Stimulated activated CD4-positive, alpha-beta T cell treated with anti-CD3 and anti-CD28 coated beads, Interleukin-12 subunit alpha, Interleukin-12 subunit beta, amount 100 ng/mL, for 48 hours (primary cell): ENCODE measurements around the gene RAP1A.
"Not testable (repeated sequence)": the region's sequence is repeated elsewhere in the genome, so short reads cannot be mapped to it uniquely, and the experiment has no call there.

Experiments used
- DNase-seq, 3 donors: peaks; one replicate each; pipeline ENCODE4 v3.0.0-alpha.2; 2020; ENCODE audit warnings: low read depth in 2 of 3, low spot score in 1 of 3

Gene RAP1A

GRCh38 chr1:111660204-111661150 lies 40.9 kb downstream of the RAP1A start:
- no peak for DNase-seq

- no peak for DNase-seq
Observed at GRCh38 chr1:111664652-111665051, 45.1 kb downstream of the RAP1A start.

DNA sequence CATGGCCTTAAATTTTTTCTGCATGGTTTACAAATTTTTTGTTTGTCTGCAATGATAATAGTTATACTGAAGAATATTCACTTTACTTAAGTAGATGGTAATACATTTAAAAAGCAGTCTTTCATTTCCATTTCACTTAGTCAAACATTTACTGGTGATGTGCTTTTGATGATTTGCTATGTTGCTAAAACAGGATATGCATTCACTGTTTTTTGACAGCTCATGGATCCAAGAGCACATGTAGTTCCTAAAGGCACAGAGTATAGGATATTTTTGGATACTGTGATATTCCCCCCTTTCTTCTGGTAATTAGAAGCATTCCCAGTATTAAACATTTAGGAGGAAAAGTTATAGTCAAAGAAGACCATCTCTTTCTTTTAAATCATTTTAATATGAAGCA lies 45.9 kb downstream of the RAP1A start:
- no peak for DNase-seq

- DNase-seq, result no peak
Observed at GRCh38 chr1:111666828-111667227, 47.2 kb downstream of the RAP1A start.

DNA sequence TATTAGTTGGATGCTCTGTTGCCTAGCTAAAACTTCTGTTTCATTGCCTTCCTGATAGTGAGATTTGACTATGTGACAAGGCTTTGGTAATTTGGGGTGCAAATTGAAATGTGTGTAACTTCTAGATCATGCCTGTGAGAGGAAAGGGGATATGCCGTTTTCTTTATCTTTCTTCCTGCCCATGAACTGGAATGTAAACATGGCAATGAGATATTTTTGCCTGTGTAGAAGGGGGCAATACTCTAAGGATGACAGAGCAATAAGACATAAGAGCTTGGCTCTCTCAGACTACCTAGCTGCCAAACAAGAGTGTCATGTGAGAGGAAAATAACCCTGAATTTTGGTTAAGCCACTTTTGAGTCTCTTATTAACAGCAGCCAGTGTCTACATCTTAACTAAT lies 49.7 kb downstream of the RAP1A start:
- no peak for DNase-seq

DNA sequence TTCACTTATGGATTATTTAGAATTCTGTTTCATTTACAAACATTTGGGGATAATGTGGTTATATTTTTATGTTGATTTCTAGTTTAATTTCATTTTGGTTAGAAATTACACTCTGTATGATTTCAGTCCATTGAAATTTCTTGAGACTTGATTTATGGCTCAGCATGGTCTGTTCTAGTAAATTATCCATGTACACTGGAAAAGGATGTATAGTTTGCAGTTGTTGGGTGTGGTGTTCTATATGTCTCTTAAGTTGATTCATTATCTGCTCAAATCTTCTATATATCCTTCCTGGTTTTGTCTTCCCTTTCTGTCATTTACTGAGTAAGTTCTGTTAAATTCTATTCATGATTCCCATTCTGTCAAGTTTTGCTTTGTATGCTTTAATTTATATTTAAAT lies 52.3 kb downstream of the RAP1A start:
- no peak for DNase-seq

- DNase-seq, result no peak
Observed at GRCh38 chr1:111672331-111672730, 52.7 kb downstream of the RAP1A start.

- no peak for DNase-seq
Observed at GRCh38 chr1:111677604-111678003, 58.0 kb downstream of the RAP1A start.

- DNase-seq, result no peak
Observed at GRCh38 chr1:111679541-111679940, 60.0 kb downstream of the RAP1A start.

DNA sequence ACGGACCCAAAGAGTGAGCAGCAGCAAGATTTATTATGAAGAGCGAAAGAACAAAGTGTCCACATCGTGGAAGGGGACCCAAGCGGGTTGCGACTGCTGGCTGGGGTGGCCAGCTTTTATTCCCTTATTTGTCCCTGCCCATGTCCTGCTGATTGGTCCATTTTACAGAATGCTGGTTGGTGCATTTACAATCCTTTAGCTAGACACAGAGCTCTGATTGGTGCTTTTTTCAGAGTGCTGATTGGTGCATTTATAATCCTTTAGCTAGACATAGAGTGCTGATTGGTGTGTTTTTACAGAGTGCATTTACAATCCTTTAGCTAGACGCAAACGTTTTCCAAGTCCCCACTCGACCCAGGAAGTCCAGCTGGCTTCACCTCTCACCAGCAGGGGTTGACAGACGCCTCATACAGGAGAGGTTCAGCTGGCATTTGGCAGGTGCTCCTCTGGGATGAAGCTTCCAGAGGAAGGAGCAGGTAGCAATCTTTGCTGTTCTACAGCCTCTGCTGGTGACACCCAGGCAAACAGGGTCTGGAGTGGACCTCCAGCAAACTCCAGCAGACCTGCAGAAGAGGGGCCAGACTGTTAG lies 60.7 kb downstream of the RAP1A start:
- DNase-seq, result not testable (repeated sequence)

DNA sequence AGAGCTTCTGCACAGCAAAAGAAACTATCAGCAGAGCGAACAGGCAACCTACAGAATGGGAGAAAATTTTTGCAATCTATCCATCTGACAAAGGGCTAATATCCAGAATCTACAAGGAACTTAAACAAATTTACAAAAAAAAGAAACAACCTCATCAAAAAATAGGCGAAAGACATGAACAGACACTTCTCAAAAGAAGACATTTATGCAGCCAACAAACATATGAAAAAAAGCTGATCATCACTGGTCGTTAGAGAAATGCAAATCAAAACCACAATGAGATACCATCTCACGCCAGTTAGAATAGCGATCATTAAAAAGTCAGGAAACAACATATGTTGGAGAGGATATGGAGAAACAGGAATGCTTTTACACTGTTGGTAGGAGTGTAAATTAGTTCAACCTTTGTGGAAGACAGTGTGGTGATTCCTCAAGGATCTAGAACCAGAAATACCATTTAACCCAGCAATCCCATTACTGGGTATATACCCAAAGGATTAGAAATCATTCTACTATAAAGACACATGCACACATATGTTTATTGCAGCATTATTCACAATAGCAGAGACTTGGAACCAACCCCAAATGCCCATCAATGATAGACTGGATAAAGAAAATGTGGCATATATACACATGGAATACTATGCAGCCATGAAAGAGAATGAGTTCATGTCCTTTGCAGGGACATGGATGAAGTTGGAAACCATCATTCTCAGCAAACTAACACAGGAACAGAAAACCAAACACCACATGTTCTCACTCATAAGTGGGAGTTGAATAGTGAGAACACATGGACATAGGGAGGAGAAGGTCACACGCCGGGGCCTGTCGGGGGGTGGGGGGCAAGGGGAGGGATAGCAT lies 65.9 kb downstream of the RAP1A start:
- not testable (repeated sequence) for DNase-seq

DNA sequence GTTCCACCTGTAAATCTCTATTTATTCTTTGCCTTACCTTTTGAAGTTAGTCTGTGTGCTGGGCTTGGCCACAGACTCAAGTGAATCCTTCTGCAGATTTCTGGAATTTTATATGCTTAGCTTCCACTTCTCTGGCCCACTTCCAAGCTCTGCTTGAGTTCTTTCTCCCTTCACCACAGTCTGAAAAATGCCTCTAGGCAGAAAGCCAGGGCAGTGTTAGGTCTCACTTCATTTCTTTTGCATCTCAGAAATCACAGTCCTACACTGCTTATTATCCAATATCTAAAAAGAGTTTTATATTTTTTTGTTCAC lies 70.7 kb downstream of the RAP1A start:
- DNase-seq, result no peak

- DNase-seq, result no peak
Observed at GRCh38 chr1:111691886-111692285, 72.3 kb downstream of the RAP1A start.

- no peak for DNase-seq
Observed at GRCh38 chr1:111695801-111696200, 76.2 kb downstream of the RAP1A start.

DNA sequence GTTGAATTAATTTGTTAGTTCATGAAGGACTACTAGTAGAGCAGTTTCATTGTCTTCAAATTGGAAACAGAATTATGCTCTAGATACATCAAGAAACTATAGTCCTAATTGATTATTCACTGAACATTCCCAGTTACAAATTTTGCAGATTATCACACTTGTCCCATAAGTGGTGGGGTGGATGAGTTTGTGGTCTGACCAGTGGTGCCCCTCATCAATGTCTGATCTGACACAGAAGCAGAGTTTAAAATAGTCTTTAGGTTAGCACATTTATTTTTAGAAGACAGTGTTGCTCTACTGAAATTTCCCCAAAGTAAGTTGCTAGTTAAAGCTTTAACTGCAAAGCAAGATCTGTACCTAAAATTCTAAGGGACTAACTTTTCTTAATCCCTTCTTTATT lies 76.7 kb downstream of the RAP1A start:
- DNase-seq, result no peak

GRCh38 chr1:111699268-111699667 lies 79.7 kb downstream of the RAP1A start:
- no peak for DNase-seq

DNA sequence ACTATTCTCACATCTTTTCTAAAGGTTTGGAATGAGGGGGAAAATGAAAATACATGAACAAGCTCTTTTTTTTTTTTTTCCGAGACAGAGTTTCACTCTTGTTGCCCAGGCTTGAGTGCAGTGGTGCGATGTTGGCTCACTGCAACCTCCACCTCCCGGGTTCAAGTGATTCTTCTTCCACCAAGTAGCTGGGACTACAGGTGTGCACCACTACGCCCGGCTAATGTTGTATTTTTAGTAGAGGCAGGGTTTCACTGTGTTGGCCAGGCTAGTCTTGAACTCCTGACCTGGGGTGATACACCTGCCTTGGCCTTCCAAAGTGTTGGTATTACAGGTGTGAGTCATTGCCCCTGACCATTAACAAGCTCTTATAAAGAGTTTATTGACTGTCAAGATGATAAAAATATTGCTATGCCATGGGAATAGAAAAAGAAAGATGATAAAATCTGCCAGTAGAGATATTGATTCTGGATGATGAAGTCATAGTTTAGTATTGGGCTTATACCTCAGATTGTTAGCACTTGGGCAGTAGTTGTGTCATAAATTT lies 83.0 kb downstream of the RAP1A start:
- no peak for DNase-seq

DNA sequence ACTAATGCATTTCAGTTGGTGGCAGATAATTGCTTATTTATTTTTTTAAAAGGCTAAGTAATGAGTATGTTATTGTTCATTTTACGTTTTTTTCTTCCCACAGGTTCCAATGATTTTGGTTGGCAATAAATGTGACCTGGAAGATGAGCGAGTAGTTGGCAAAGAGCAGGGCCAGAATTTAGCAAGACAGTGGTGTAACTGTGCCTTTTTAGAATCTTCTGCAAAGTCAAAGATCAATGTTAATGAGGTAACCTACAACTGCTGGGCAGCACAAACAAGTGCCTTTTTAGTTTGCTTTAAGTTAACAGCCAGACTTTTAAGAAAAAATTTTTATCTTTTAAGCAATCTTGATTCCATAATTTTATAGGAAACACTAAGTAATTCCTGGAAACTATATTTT lies 84.7 kb downstream of the RAP1A start:
- DNase-seq, result no peak

GRCh38 chr1:111704776-111705175 lies 85.2 kb downstream of the RAP1A start:
- no peak for DNase-seq

DNA sequence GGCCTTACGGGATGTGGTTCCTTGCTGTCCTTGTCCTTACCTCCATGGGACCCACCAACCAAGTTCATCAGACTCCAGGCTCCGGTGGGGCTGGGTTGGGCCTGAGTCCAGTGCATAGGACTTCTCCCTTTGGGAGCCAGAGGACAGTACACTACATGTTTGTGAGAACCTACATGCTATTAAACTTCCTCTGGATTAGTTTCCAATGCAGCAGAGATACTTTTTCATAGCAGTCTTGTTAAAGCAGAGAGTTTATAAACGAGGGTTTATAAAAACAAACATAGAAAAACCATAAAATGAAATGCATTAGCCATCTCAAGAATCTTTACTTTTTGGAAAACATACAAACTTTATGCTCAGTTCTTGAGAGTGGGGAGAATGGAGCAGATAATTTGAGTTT lies 86.3 kb downstream of the RAP1A start:
- DNase-seq, result no peak

GRCh38 chr1:111706921-111707320 lies 87.3 kb downstream of the RAP1A start:
- DNase-seq, result no peak

DNA sequence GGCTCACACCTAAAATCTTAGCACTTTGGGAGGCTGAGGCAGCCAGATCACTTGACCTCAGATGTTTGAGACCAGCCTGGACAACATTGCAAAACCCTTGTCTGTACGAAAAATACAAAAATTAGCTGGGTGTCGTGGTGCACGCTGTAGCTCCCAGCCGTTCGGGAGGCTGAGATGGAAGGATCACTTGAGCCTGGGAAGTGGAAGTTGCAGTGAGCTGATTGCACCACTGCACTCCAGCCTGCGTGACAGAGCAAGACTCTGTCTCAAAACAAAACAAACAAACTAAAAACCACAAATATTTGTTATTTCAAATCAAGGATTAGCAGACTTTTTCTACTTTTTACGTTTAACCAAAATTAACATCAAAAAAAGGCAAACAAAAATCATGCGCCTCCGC lies 88.3 kb downstream of the RAP1A start:
- no peak for DNase-seq
